Mesendoderm (in vitro differentiated cells): ENCODE data around the gene JAZF1.

Source experiments
- DNase-seq: peaks from one replicate; pipeline ENCODE4 v3.0.0; 2013
- H2AK5ac ChIP-seq: 2 replicates; pipeline ENCODE4 v1.6.1; 2013; ENCODE audit warnings: low read length, inconsistent platforms
- H2BK120ac ChIP-seq: 2 replicates; pipeline ENCODE4 v1.6.1; 2013; ENCODE audit warnings: low read depth, mild to moderate bottlenecking, low read length, moderate library complexity, mixed read lengths
- H2BK15ac ChIP-seq: replicated peaks from 2 replicates; pipeline ENCODE4 v1.6.1; 2013; ENCODE audit warnings: low read depth, mild to moderate bottlenecking, moderate library complexity
- H2BK5ac ChIP-seq: 2 replicates; pipeline ENCODE4 v1.6.1; 2013; ENCODE audit warnings: low read length, inconsistent platforms
- H3K18ac ChIP-seq: 2 replicates; pipeline ENCODE4 v1.6.1; 2013; ENCODE audit warnings: mild to moderate bottlenecking, low read length, mixed read lengths
- H3K23ac ChIP-seq: one replicate; pipeline ENCODE4 v1.6.1; 2013; ENCODE audit warnings: low read length
- H3K27ac ChIP-seq: 2 replicates; pipeline ENCODE4 v1.5.1; 2013; ENCODE audit warnings: low read depth, mild to moderate bottlenecking, inconsistent platforms, low read length, moderate library complexity
- H3K27me3 ChIP-seq: 2 replicates; pipeline ENCODE4 v1.6.1; 2013; ENCODE audit warnings: low read length, control low read depth, mild to moderate bottlenecking, inconsistent platforms; ENCODE audit not compliant: insufficient read depth, poor library complexity
- H3K36me3 ChIP-seq: 2 replicates; pipeline ENCODE4 v1.6.1; 2013; ENCODE audit warnings: low read length, inconsistent platforms; ENCODE audit not compliant: control insufficient read depth, insufficient read depth
- H3K4ac ChIP-seq: one replicate; pipeline ENCODE4 v1.6.1; 2013; ENCODE audit warnings: low read depth, mild to moderate bottlenecking, low read length, moderate library complexity
- H3K4me1 ChIP-seq: 2 replicates; pipeline ENCODE4 v1.6.1; 2013; ENCODE audit warnings: low read depth, low read length, inconsistent platforms; ENCODE audit not compliant: control insufficient read depth
- H3K4me2 ChIP-seq: 2 replicates; pipeline ENCODE4 v1.6.1; 2013; ENCODE audit warnings: low read length
- H3K4me3 ChIP-seq: 2 replicates; pipeline ENCODE4 v1.5.1; 2013; ENCODE audit warnings: mild to moderate bottlenecking, low read length
- H3K56ac ChIP-seq: one replicate; pipeline ENCODE4 v1.6.1; 2013; ENCODE audit warnings: low read length
- H3K79me1 ChIP-seq: 2 replicates; pipeline ENCODE4 v1.6.1; 2013; ENCODE audit warnings: low read length, inconsistent platforms
- H3K79me2 ChIP-seq: 2 replicates; pipeline ENCODE4 v1.6.1; 2013; ENCODE audit warnings: mild to moderate bottlenecking, low read length; ENCODE audit not compliant: control insufficient read depth, insufficient read depth
- H3K9ac ChIP-seq: 2 replicates; pipeline ENCODE4 v1.6.1; 2013; ENCODE audit warnings: low read length, inconsistent platforms
- H4K5ac ChIP-seq: one replicate; pipeline ENCODE4 v1.6.1; 2013; ENCODE audit warnings: low read length
- H4K8ac ChIP-seq: one replicate; pipeline ENCODE4 v1.6.1; 2013; ENCODE audit warnings: low read depth, mild to moderate bottlenecking, control low read depth, low read length, moderate library complexity
- WGBS: extraction: QIAGEN DNeasy Blood & Tissue Kit; methylation state at CpG from one replicate; pipeline ENCODE4 v1.1.7; 2013; ENCODE audit warnings: low lambda C conversion rate, missing lambda C conversion rate; ENCODE audit not compliant: insufficient coverage; ENCODE audit errors: extremely low coverage; 5-methylcytosine and 5-hydroxymethylcytosine counted together

The JAZF1 gene

DNA sequence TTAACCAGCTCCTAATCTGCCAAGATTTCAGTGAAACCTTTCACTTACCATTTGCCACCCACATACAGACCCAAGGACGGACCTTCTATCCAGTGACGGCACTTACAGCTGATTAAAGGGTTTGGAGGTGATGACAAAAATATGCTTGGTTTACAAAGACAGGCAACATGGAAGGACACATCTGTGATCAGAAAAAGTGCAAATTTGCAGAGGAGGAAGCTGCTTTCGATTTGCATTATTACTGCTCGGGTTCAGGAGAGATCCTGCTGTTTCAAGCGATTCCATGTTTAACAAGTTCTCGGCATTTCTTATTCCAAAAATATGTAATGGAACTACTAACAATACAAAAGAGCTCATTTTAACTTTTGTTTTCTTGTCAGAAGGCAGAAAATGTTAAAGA is 109.0 kb downstream of the JAZF1 start:
- Histone ChIP-seq H3K27me3 (no peaks in the 10 kb centered on the region), H3K56ac (no peak overlapping the region), H3K4me3 (no peak overlapping the region), H3K4me2 (no peak overlapping the region), H3K79me1 (no peaks in the 10 kb centered on the region), H3K79me2 (no peaks in the 10 kb centered on the region), H4K8ac (no peak overlapping the region), H2BK5ac (no peak overlapping the region), H3K9ac (no peak overlapping the region), H3K27ac (no peak overlapping the region), H3K4me1 (peaks cover 8% of the 10 kb centered on the region), H2BK15ac (no peak overlapping the region), H3K36me3 (no peaks in the 10 kb centered on the region), H3K23ac (no peak overlapping the region), H4K5ac (no peak overlapping the region), H3K18ac (no peak overlapping the region), H3K4ac (no peak overlapping the region), H2AK5ac (no peak overlapping the region), H2BK120ac (no peak overlapping the region)
- WGBS = no CpG with 5 or more reads among the region's 6 CpGs
- DNase-seq = no peak

DNA sequence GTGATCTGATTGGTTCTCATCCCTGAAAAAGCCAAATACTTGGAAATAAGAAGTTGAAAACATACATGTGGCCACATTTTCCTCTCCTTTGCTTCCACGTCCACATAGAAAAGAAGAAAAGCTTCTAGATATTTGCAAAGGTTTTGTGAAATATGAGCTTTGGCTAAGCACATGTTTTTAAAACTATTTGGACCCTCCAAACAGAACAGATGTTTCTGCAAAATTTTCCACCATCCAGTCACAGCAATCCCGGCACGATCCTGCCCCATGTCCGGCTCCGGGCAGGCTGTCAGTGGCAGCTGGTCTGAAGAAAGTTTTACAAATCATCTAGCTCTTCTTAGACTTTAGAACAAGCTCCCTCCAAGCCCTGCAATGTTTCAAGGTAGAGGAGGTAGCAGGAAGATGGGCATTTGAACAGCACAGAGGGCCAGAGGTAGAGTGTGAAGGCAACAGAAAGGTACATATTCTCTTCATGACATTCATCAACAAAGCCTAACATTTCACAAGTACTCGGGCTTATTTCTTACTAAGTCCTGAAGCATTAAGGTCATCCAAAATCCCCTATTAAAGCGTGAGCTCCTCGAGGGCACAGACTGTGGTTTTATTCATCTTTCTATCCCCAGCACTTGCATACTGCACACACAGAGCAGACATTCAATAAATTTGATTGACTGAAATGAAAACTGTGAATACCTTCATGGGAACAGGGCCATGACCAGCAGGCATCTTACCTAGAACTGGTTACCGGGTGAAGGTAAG is 110.1 kb downstream of the JAZF1 start:
- no peak overlapping the region for H3K23ac ChIP-seq

DNA sequence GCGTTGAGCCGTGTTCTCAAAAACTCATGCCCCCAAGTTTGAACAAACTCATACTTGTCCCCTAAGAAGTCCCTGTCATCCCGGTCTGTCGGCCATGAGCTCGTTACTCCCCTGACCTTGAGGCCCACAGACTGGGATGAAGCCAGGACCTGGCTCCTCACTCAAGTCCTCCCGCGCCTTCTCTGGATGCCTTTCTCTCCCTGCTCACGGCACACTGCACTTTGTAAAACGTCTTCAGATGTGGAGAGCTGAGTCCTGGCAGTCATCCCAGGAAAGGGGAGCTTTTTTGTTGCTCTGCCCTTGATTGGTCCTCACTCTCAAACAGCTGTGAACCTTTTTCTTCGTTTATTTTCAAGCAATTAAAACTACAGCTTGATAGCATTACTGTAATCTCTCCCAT is 110.8 kb downstream of the JAZF1 start:
- Histone ChIP-seq H4K5ac (no peak overlapping the region), H3K79me2 (no peaks in the 10 kb centered on the region), H2BK15ac (no peak overlapping the region), H2BK120ac (no peak overlapping the region), H3K4ac (no peak overlapping the region), H3K27ac (no peak overlapping the region), H3K27me3 (no peaks in the 10 kb centered on the region), H3K18ac (no peak overlapping the region), H3K9ac (no peak overlapping the region), H3K79me1 (no peaks in the 10 kb centered on the region), H2BK5ac (no peak overlapping the region), H3K56ac (no peak overlapping the region), H3K36me3 (no peaks in the 10 kb centered on the region), H2AK5ac (no peak overlapping the region), H3K4me2 (no peak overlapping the region), H3K4me1 (peaks cover 12% of the 10 kb centered on the region), H3K4me3 (no peak overlapping the region), H4K8ac (no peak overlapping the region), H3K23ac (no peak overlapping the region)
- no peak for DNase-seq
- WGBS = no CpG with 5 or more reads among the region's 10 CpGs

More for the DNA sequence above, 110.1 kb downstream of the JAZF1 start:
- Histone ChIP-seq H3K18ac (no peak overlapping the region), H4K5ac (no peak overlapping the region), H3K27me3 (no peaks in the 10 kb centered on the region), H3K56ac (no peak overlapping the region), H2BK15ac (no peak overlapping the region), H3K36me3 (no peaks in the 10 kb centered on the region), H3K79me1 (no peaks in the 10 kb centered on the region), H4K8ac (no peak overlapping the region), H3K79me2 (no peaks in the 10 kb centered on the region), H2BK5ac (no peak overlapping the region), H3K27ac (no peak overlapping the region), H3K9ac (no peak overlapping the region), H3K4me3 (no peak overlapping the region), H2AK5ac (no peak overlapping the region), H3K4me2 (no peak overlapping the region), H2BK120ac (no peak overlapping the region), H3K4ac (no peak overlapping the region), H3K4me1 (peaks cover 11% of the 10 kb centered on the region)
- WGBS = no CpG with 5 or more reads among the region's 9 CpGs
- DNase-seq = no peak

DNA sequence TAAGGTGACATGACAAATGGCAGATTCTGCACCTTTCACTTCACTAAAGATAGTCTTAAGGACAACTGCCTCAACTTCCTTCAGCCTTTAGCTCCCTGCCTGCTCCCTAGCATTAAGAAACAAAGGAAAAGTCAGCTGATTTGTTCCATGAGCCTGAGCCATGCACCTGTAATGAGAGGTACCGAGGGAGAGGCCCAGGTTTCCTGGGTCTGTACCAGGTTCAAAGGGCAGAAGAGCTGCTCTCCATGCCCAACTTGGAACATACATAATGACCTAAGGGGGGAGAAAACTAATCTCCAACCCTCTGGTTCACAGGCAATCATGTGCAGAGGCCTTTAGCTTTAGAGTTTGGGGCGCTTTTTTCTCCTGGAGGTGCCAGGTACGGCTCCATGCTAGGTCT is 111.2 kb downstream of the JAZF1 start:
- Histone ChIP-seq H3K4me2 (no peak overlapping the region), H4K5ac (no peak overlapping the region), H3K27me3 (no peaks in the 10 kb centered on the region), H3K4me3 (no peak overlapping the region), H3K79me1 (no peaks in the 10 kb centered on the region), H2BK120ac (no peak overlapping the region), H2BK5ac (no peak overlapping the region), H3K23ac (no peak overlapping the region), H2BK15ac (no peak overlapping the region), H4K8ac (no peak overlapping the region), H3K27ac (no peak overlapping the region), H3K4ac (no peak overlapping the region), H3K36me3 (no peaks in the 10 kb centered on the region), H3K56ac (no peak overlapping the region), H3K79me2 (no peaks in the 10 kb centered on the region), H3K9ac (no peak overlapping the region), H3K4me1 (peaks cover 12% of the 10 kb centered on the region), H3K18ac (no peak overlapping the region), H2AK5ac (no peak overlapping the region)
- no CpG with 5 or more reads among the region's 3 CpGs for WGBS
- no peak for DNase-seq

DNA sequence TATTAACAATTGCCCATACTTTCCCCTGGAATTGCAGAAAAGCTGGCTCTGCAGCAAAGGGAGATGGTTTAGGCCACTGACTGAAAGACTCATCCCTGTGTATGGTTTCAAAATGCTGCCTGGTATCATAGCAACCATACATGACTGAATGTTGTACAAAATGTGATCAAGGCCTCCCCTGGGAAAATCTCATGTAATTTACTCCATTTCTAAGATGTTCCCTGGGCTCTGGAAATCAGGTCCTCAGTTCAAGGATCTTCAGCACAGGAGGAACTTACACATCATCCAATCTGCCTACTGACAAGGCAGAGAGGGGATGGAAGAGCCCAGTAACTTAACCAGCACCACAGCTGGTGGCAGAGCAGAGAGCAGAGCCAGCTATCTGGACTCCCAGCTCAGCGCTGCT is 111.8 kb downstream of the JAZF1 start:
- Histone ChIP-seq H3K79me1 (no peaks in the 10 kb centered on the region), H3K4me3 (no peak overlapping the region), H3K18ac (no peak overlapping the region), H3K4me1 (peaks cover 12% of the 10 kb centered on the region), H3K27ac (no peak overlapping the region), H3K4ac (no peak overlapping the region), H3K27me3 (no peaks in the 10 kb centered on the region), H3K79me2 (no peaks in the 10 kb centered on the region), H4K8ac (no peak overlapping the region), H4K5ac (no peak overlapping the region), H2BK120ac (no peak overlapping the region), H2AK5ac (no peak overlapping the region), H3K9ac (no peak overlapping the region), H2BK15ac (no peak overlapping the region), H3K56ac (peak overlapping the region; percentile 28), H3K23ac (no peak overlapping the region), H3K4me2 (no peak overlapping the region), H2BK5ac (no peak overlapping the region), H3K36me3 (no peaks in the 10 kb centered on the region)
- no peak for DNase-seq
- no CpG with 5 or more reads among the region's 1 CpG for WGBS

DNA sequence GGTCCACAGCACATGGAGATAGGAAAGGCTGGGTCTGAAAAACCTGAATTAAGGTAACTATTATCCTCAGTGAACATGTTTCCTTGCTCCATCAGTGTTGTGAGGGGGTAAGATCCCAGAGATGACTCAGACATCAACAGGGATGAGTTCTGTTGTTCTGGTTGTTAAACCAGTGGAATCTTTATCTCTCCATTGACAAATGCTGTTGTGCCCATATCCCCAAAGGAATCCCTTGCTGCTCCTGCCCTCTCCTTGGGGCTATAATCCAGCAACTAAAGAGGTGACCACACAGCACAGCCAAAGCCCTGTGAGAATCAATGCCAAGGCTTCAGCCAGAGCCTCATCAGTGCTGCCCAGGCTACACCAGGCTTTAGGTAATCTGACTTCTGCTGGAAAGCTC is 113.4 kb downstream of the JAZF1 start:
- H3K4me3 ChIP-seq = no peak overlapping the region
- no peak overlapping the region for H2AK5ac ChIP-seq
- no peak overlapping the region for H2BK15ac ChIP-seq
- H2BK5ac ChIP-seq = no peak overlapping the region
- H3K23ac ChIP-seq = no peak overlapping the region
- H3K36me3 ChIP-seq = no peaks in the 10 kb centered on the region
- H3K4me2 ChIP-seq = no peak overlapping the region
- no peak for DNase-seq
- H2BK120ac ChIP-seq = no peak overlapping the region
- H3K27me3 ChIP-seq = no peaks in the 10 kb centered on the region
- no peaks in the 10 kb centered on the region for H3K79me1 ChIP-seq
- no peak overlapping the region for H4K5ac ChIP-seq
- H3K79me2 ChIP-seq = no peaks in the 10 kb centered on the region
- H4K8ac ChIP-seq = no peak overlapping the region
- H3K27ac ChIP-seq = no peak overlapping the region
- no peak overlapping the region for H3K18ac ChIP-seq
- no peak overlapping the region for H3K56ac ChIP-seq
- H3K4me1 ChIP-seq = peaks cover 6% of the 10 kb centered on the region
- H3K9ac ChIP-seq = no peak overlapping the region
- no peak overlapping the region for H3K4ac ChIP-seq
